ENCODE measurements around the gene SLC13A5.

- TF ChIP-seq, protein P1, sequence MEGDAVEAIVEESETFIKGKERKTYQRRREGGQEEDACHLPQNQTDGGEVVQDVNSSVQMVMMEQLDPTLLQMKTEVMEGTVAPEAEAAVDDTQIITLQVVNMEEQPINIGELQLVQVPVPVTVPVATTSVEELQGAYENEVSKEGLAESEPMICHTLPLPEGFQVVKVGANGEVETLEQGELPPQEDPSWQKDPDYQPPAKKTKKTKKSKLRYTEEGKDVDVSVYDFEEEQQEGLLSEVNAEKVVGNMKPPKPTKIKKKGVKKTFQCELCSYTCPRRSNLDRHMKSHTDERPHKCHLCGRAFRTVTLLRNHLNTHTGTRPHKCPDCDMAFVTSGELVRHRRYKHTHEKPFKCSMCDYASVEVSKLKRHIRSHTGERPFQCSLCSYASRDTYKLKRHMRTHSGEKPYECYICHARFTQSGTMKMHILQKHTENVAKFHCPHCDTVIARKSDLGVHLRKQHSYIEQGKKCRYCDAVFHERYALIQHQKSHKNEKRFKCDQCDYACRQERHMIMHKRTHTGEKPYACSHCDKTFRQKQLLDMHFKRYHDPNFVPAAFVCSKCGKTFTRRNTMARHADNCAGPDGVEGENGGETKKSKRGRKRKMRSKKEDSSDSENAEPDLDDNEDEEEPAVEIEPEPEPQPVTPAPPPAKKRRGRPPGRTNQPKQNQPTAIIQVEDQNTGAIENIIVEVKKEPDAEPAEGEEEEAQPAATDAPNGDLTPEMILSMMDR (IDR thresholded peaks at IDR 0.05), result no peak
- TF ChIP-seq POLR2A (IDR thresholded peaks at IDR 0.05), result no peak
Measured at GRCh38 chr17:6639586-6640535, 73.3 kb downstream of the SLC13A5 start.
